CD4-positive, alpha-beta T cell treated with Interleukin-17A for 1 hour (primary cell): ENCODE measurements around the gene PDLIM5.
"Not testable (repeated sequence)": the region's sequence is repeated elsewhere in the genome, so short reads cannot be mapped to it uniquely, and the experiment has no call there.

ENCODE experiments used
- DNase-seq: peaks from one replicate; pipeline ENCODE4 v3.0.0-alpha.2; 2020

PDLIM5 gene

GRCh38 chr4:94451695-94452475, at the start of gene PDLIM5:
Gene PDLIM5 (plus strand): TSS chr4:94451942. CDS start chr4:94455289, 3,347 bp downstream.
- DNase-seq: peak; percentile 90

GRCh38 chr4:94402439-94402838, 49.3 kb upstream of the PDLIM5 start:
- DNase-seq: not testable (repeated sequence)

- no peak for DNase-seq
Observed at GRCh38 chr4:94403751-94404150, 48.0 kb upstream of the PDLIM5 start.

- DNase-seq: peak; percentile 67
Observed at GRCh38 chr4:94406668-94407437, 44.9 kb upstream of the PDLIM5 start.

GRCh38 chr4:94407846-94408245, 43.9 kb upstream of the PDLIM5 start:
- DNase-seq: no peak

- DNase-seq: no peak
Observed at GRCh38 chr4:94408549-94409374, 43.0 kb upstream of the PDLIM5 start.

GRCh38 chr4:94409375-94409679, 42.4 kb upstream of the PDLIM5 start:
- no peak for DNase-seq

- DNase-seq: no peak
Observed at GRCh38 chr4:94409962-94410361, 41.8 kb upstream of the PDLIM5 start.

GRCh38 chr4:94410678-94411206, 41.0 kb upstream of the PDLIM5 start:
- no peak for DNase-seq

- no peak for DNase-seq
Observed at GRCh38 chr4:94411296-94411695, 40.4 kb upstream of the PDLIM5 start.

- DNase-seq: no peak
Observed at GRCh38 chr4:94412019-94412657, 39.6 kb upstream of the PDLIM5 start.

- DNase-seq: no peak
Observed at GRCh38 chr4:94412658-94413038, 39.1 kb upstream of the PDLIM5 start.

GRCh38 chr4:94413085-94413840, 38.5 kb upstream of the PDLIM5 start:
- no peak for DNase-seq

GRCh38 chr4:94414907-94415306, 36.8 kb upstream of the PDLIM5 start:
- DNase-seq: no peak

- DNase-seq: no peak
Observed at GRCh38 chr4:94415448-94415847, 36.3 kb upstream of the PDLIM5 start.

- no peak for DNase-seq
Observed at GRCh38 chr4:94416335-94416734, 35.4 kb upstream of the PDLIM5 start.

- no peak for DNase-seq
Observed at GRCh38 chr4:94416981-94417380, 34.8 kb upstream of the PDLIM5 start.

- no peak for DNase-seq
Observed at GRCh38 chr4:94419549-94419948, 32.2 kb upstream of the PDLIM5 start.

- DNase-seq: no peak
Observed at GRCh38 chr4:94419956-94420355, 31.8 kb upstream of the PDLIM5 start.

- no peak for DNase-seq
Observed at GRCh38 chr4:94420356-94420755, 31.4 kb upstream of the PDLIM5 start.

- no peak for DNase-seq
Observed at GRCh38 chr4:94426783-94427182, 25.0 kb upstream of the PDLIM5 start.

GRCh38 chr4:94428884-94429283, 22.9 kb upstream of the PDLIM5 start:
- no peak for DNase-seq
